Ishikawa (cell line): Measurements from ENCODE around the gene CCR5AS.

Experiments
- MAX ChIP-seq: IDR thresholded peaks from 2 replicates; pipeline ENCODE4 v1.6.1; 2012
- NFIC ChIP-seq: IDR thresholded peaks from 2 replicates; pipeline ENCODE4 v1.6.1; 2012
- REST ChIP-seq: IDR thresholded peaks from 2 replicates; pipeline ENCODE4 v1.6.1; 2012; ENCODE audit warnings: low read depth, mild to moderate bottlenecking

DNA sequence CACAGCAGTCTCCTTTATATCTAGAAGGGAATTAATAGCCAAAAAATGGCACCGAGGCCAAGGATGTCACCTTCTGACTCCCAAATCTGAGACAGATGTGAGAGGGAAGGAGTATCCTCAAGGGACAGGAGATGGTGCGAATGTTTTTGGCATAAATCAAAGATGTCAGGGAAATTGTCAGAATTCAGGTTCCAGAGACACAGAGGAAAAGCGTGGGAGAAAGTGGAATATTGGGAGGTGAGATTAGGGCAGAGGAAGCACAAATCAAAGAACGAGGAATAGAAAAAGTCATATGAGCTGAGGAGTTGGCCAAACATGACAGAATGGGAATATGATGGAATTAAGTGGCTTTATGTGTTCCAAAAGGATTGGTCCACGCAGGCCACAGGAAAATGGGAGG, 6.0 kb downstream of the CCR5AS start:
- TF ChIP-seq MAX (no peak), NFIC (no peak), REST (no peak)
